NCI-H1694 treated with DMSO at 0.1 percent for 48 hours (cell line): ENCODE results near the gene CACNA1E.
"Not testable (repeated sequence)": the region's sequence is repeated elsewhere in the genome, so short reads cannot be mapped to it uniquely, and the experiment has no call there.

Experiments
- DNase-seq: peaks from one replicate; lab custom pipeline; 2025; lab: John Stamatoyannopoulos, UW

The CACNA1E gene

GRCh38 chr1:181813266-181813665 lies 329.9 kb downstream of the CACNA1E start:
- DNase-seq: no peak

- no peak for DNase-seq
These were observed 333.3 kb downstream of the CACNA1E start for GRCh38 chr1:181816608-181817007.

- DNase-seq: no peak
These were observed 333.8 kb downstream of the CACNA1E start for GRCh38 chr1:181817091-181817490.

GRCh38 chr1:181818459-181818858 lies 335.1 kb downstream of the CACNA1E start:
- DNase-seq: no peak

- no peak for DNase-seq
These were observed 335.6 kb downstream of the CACNA1E start for GRCh38 chr1:181818943-181819342.

GRCh38 chr1:181821701-181822100 lies 338.4 kb downstream of the CACNA1E start:
- DNase-seq: no peak

GRCh38 chr1:181832173-181832880 lies 349.0 kb downstream of the CACNA1E start:
- DNase-seq: not testable (repeated sequence)

GRCh38 chr1:181846001-181846645 lies 362.8 kb downstream of the CACNA1E start:
- DNase-seq: no peak

GRCh38 chr1:181846681-181847080 lies 363.4 kb downstream of the CACNA1E start:
- DNase-seq: no peak

GRCh38 chr1:181849071-181849470 lies 365.8 kb downstream of the CACNA1E start:
- no peak for DNase-seq

- not testable (repeated sequence) for DNase-seq
These were observed 370.9 kb downstream of the CACNA1E start for GRCh38 chr1:181854212-181854611.

- DNase-seq: no peak
These were observed 372.1 kb downstream of the CACNA1E start for GRCh38 chr1:181855380-181855779.
